Astrocyte of the cerebellum (primary cell): ENCODE data around the gene R3HDM2.

Source experiments
- DNase-seq: peaks from one replicate; pipeline ENCODE4 v3.0.0-alpha.2; 2011; ENCODE audit warnings: low read depth
- H3K4me3 ChIP-seq: 2 replicates; pipeline ENCODE4 v1.5.1; 2011; ENCODE audit warnings: mild to moderate bottlenecking, low read depth, low read length, moderate library complexity
- in situ Hi-C: cut with HindIII; loops from 2 replicates; pipeline ENCODE4 v1.10.0; 2017; ENCODE audit warnings: low sequenced_read_pairs
- TF ChIP-seq, protein P1 (sequence below): IDR thresholded peaks from 2 replicates; pipeline ENCODE4 v1.5.1; 2012; ENCODE audit warnings: low read length, low read depth, moderate library complexity, mild to moderate bottlenecking; ENCODE audit errors: missing control alignments

R3HDM2 gene

DNA sequence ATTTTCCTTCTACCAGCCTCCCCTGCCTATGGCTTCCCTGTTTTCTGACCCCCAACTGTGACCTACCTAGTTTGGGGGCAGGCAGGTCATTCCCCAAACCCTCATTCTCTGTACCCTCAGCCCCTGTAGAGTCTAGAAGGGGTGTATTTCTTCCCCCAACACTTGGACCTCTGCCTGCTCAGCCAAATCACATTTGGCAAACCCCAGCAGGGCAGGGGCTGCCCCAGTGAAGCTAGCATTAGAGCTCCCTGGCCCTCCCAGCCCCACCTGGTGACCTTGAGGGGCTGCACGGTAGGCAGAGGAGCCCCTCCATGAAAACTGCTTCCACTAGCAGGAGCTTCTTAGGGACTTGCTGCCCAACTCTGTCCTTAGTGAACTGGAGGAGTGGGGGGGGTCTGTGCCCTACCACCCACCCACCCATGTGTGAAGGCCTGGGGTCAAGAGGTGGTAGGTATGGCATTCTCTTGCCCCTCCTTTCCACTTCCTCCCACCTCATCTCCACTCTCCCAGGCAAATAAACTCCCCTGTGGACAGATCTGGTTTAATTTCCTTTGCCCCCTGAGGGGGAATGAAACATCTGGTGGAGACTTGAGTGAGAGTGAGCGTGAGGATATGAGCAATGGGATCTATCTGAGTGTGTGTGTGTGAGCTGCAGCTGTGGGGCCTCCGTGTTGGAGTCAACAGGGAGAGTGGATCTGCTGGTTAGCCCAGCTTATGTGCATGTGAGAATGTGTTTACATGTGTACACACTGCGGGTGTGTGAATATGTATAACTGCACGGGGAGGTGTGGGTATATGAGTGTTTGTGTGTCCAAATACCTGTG, 212.6 kb downstream of the R3HDM2 start:
- DNase-seq, result no peak

DNA sequence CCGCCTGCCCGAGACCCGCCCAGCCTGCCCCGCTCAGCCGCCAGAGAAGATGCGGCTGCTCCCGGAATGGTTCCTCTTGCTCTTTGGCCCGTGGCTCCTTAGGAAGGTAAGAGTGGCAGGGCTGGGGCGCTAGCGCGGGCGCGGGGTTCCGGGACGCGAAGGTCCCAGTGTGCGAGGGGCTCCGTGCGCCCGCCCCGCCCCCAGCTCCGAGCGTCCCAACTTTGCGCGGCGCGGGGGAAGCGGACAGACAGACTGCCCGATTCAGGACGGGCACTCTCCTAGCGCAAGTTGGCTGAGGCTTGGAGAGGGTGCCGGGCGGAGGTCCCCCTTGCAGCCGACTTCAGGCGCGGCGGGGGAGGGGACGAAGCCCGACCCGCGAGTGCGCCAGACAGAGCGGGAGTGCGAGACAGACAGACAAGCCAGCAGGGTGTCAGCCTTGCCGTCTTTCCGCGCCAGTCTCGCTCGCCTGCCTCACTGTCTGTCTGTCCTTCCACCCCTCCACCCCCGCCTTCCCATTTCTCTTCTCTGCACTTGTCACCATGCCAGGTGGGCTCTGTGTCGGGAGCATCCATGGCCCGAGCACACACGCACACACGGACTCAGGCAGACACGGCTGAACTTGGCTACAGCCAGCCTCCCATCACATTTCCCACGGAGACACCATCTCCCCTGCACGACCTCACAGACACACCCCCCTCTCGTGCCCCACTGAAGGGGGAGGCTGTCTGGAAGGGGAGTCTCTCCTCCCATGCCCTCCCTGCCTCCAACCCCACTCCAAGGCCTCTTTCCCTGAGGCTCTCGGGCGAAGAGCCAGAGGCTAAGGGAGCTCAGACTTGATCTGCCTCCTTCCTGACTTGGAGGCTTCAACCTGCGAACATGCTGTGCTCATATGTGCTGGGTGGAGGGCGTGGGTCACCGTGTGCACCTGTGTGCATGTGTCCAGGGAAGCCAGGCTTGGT, 213.6 kb downstream of the R3HDM2 start:
- peak overlapping the region; percentile 31 for H3K4me3 ChIP-seq
- DNase-seq, result no peak
- in situ Hi-C loops, result no loop called here
- TF ChIP-seq, protein P1, sequence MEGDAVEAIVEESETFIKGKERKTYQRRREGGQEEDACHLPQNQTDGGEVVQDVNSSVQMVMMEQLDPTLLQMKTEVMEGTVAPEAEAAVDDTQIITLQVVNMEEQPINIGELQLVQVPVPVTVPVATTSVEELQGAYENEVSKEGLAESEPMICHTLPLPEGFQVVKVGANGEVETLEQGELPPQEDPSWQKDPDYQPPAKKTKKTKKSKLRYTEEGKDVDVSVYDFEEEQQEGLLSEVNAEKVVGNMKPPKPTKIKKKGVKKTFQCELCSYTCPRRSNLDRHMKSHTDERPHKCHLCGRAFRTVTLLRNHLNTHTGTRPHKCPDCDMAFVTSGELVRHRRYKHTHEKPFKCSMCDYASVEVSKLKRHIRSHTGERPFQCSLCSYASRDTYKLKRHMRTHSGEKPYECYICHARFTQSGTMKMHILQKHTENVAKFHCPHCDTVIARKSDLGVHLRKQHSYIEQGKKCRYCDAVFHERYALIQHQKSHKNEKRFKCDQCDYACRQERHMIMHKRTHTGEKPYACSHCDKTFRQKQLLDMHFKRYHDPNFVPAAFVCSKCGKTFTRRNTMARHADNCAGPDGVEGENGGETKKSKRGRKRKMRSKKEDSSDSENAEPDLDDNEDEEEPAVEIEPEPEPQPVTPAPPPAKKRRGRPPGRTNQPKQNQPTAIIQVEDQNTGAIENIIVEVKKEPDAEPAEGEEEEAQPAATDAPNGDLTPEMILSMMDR, result no peak

More for the DNA sequence above, 212.6 kb downstream of the R3HDM2 start:
- in situ Hi-C loops, result no loop called here
- TF ChIP-seq, protein P1, result no peak
- no peak overlapping the region for H3K4me3 ChIP-seq

DNA sequence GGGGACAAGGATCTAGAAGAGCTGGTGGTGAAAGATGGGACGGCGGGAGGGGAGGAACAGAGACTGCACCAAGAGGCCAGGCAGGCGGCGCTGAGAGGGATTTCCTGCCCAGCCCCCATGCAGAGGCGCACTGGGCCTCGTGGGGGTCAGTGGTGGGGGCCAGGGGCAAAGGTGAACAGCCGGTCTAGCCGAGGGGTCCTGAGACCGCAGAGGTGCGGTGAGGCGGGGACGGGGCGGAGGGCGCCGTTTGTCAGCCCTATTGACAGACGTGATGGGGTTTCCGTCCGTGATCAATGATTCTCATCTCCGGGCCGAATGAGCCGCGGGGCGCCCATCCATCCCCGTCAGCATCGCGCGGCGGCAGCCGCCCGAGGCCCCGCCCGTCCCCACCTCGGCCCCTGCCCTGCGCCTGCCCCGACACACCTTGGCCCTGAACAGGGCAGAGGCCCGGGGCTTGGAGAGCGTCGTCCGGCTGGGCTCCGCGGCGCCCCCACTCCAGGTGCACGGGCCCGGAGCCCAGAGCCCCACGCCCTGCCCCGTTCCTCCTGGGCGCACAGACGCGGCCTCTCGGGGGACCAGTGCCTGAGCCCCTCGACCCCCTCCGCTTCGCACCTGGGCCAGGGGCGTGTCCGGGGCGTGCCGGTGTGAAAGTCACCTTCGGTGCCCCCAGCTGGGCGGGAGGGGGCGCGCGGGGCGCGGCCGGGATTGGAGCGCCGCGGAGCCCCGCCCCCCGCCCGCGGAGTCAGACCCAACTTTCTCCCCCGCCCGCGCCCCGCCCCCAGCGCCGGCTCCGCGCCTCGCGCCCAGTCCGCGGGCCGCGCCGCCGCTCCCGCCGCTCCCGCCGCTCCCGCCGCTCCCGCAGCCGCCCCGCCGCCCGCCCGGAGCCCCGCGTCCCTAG, 214.6 kb downstream of the R3HDM2 start, which contains the start of gene NXPH4:
Gene NXPH4, plus strand, starts transcription at position 781 of the 898 bp plus-strand sequence. CDS start 176 bp downstream, outside the sequence.
- no peak for DNase-seq
- in situ Hi-C loops, result no loop called here
- TF ChIP-seq, protein P1, result no peak
- H3K4me3 ChIP-seq, result peak within 1 kb of the TSS; percentile 31

DNA sequence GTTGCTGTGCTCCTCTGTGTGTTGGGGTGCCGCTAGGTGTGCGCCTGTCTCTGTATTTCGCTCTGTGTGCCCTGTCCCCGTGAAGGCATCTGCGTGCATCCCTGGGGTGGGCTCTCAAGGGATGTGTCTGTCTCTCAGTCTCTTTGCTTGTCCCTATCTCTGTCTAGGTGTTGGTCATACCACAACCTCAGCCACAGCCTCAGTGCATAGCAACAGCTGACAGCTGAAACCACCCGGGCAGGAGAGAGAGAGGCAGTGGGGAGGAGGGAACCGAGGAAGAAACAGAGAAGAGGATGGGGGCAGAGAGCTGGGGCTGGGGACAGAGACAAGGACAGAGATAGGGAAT, 215.2 kb downstream of the R3HDM2 start:
- TF ChIP-seq, protein P1, result no peak
- no peak for DNase-seq
- in situ Hi-C loops, result no loop called here
- H3K4me3 ChIP-seq, result no peak overlapping the region

DNA sequence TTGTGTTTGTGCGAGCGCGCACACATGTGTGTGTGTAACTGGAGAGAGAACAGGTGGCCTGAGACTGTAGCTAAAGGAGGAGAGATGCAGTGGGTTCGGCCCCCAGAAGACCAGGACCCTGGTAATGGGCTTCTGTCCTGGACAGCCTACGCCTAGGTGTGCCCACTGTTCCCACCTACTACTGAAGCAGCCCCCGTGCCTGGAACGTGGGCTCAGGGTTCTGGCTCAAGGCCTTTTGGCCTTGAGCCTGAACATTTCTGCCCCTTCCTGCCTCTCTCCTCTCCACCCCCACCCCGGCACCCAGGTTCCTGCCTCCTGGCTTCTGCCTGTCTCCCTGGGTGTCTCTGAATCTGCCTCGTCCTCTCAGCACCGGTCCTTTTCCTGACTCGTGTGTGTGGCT, 215.8 kb downstream of the R3HDM2 start:
- in situ Hi-C loops, result no loop called here
- H3K4me3 ChIP-seq, result no peak overlapping the region
- TF ChIP-seq, protein P1, result no peak
- DNase-seq, result no peak
